Measurements from ENCODE around the gene MCC. TPM values are rescaled to one million over a fixed set of nuclear protein-coding genes. Genes with fewer than 3 reads are reported as not detected.

The MCC gene
- total RNA-seq, 1 donor from 2014 or later, result 18.9 TPM

- H3K36me3 Mint-ChIP-seq (ENCODE audit: insufficient read depth), result no peaks in the 10 kb centered on the region
- H3K4me3 Mint-ChIP-seq (ENCODE audit: low read depth), result no peak overlapping the region
- TF ChIP-seq CTCF (IDR thresholded peaks at IDR 0.05; ENCODE audit: unreplicated experiment), result no peak
- H3K27ac Mint-ChIP-seq, result no peak overlapping the region
- H3K9me3 Mint-ChIP-seq (ENCODE audit: low read depth), result no peaks in the 10 kb centered on the region
- no peaks in the 10 kb centered on the region for H3K27me3 Mint-ChIP-seq
- no peak for DNase-seq (ENCODE audit: low spot score, unreplicated experiment)
- peaks cover 27% of the 10 kb centered on the region for H3K4me1 Mint-ChIP-seq (ENCODE audit: low read depth)
These were observed 316.7 kb downstream of the MCC start for GRCh38 chr5:113171520-113171919.

DNA sequence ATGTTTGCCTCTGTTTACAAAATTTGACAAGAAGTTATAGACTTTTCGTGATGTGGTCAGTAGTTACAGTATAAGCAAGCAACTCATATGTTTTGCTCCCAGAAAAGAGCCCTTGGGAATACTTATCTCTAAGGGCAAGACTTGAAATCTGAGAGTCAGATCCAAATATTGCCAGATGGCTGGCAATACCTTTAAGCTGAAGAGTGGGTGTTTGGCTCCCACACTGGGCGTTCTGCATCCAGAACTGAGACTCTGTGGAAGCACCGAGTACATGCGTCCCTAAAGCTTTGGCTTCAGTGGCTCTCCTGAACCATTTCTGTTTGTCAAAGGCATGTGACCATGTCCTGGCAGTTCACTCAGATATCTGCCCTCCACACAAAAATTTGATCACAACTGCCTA is 317.5 kb downstream of the MCC start:
- no peak for DNase-seq (ENCODE audit: low spot score, unreplicated experiment)
- Mint-ChIP-seq H3K4me3 (ENCODE audit: low read depth) (no peak overlapping the region), H3K36me3 (ENCODE audit: insufficient read depth) (no peaks in the 10 kb centered on the region), H3K9me3 (ENCODE audit: low read depth) (no peaks in the 10 kb centered on the region), H3K4me1 (ENCODE audit: low read depth) (peaks cover 29% of the 10 kb centered on the region), H3K27ac (no peak overlapping the region), H3K27me3 (no peaks in the 10 kb centered on the region)
- TF ChIP-seq CTCF (IDR thresholded peaks at IDR 0.05; ENCODE audit: unreplicated experiment), result no peak

DNA sequence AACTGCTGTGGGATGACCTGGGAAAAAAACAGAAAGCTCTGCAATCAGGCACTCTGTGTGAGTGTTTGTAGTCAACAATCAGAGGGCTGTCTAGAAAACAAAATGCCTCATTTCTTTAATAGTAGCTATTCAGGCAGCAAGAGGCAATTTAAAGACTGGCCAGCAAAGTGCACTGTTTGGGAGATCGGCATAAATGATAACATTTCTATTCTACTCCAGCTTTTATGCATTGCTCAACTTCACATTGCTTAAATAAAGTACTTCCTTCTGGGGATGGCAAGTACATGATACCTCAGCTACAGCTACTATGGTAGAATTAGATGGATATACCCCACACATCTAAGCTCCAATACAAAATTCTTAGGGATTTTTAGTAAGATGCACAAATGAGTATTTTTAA is 318.5 kb downstream of the MCC start:
- no peak overlapping the region for H3K4me3 Mint-ChIP-seq (ENCODE audit: low read depth)
- H3K4me1 Mint-ChIP-seq (ENCODE audit: low read depth), result peaks cover 21% of the 10 kb centered on the region
- no peak for TF ChIP-seq CTCF (IDR thresholded peaks at IDR 0.05; ENCODE audit: unreplicated experiment)
- no peak overlapping the region for H3K27ac Mint-ChIP-seq
- no peaks in the 10 kb centered on the region for H3K36me3 Mint-ChIP-seq (ENCODE audit: insufficient read depth)
- DNase-seq (ENCODE audit: low spot score, unreplicated experiment), result no peak
- no peaks in the 10 kb centered on the region for H3K9me3 Mint-ChIP-seq (ENCODE audit: low read depth)
- H3K27me3 Mint-ChIP-seq, result no peaks in the 10 kb centered on the region

DNA sequence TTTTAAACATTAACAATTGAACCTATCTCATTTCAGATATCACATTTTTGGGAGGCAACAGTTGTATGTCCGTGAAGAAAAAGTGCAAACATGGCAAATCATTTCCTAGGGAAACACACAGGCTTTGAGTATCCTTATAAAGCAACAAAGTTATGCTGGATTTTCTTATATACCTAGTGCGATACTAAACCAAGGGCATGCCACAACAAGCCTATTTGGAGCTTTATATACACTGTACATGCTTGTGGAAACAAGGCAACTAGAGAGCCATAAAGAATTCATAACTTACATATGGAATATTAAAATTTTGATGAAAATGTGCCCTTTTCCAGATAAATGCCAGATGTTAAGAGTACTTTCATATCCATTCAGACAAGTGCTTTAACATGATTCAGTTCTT is 320.3 kb downstream of the MCC start:
- Mint-ChIP-seq H3K4me3 (ENCODE audit: low read depth) (no peak overlapping the region), H3K27ac (no peak overlapping the region), H3K27me3 (no peaks in the 10 kb centered on the region), H3K4me1 (ENCODE audit: low read depth) (peaks cover 17% of the 10 kb centered on the region), H3K9me3 (ENCODE audit: low read depth) (no peaks in the 10 kb centered on the region), H3K36me3 (ENCODE audit: insufficient read depth) (no peaks in the 10 kb centered on the region)
- no peak for DNase-seq (ENCODE audit: low spot score, unreplicated experiment)
- no peak for TF ChIP-seq CTCF (IDR thresholded peaks at IDR 0.05; ENCODE audit: unreplicated experiment)

DNA sequence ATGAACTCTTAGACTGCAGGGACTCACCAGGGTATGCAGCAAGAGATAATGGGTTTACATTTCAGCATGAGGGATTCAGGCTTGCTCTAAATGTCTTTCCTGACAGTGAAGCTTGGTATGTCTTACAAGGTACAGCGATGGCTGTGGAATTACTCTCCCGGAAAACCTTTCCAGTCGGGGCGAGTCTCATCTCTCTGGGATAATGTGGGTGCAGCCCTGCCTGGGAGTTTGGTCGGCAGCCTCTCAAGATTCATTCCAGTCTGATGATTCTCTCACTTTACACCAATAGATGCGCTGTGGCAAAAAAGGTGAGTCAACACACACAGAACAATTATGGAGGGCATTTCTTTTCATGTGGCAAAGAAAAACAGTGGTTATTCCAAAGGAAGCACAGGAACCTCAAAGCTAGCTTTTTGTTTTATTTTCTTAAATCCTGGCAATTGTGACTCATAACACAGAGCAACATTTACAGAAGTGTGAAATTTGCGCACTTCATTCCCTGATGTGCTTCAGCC is 321.3 kb downstream of the MCC start:
- Mint-ChIP-seq H3K4me1 (ENCODE audit: low read depth) (peaks cover 21% of the 10 kb centered on the region), H3K27me3 (no peaks in the 10 kb centered on the region), H3K27ac (no peak overlapping the region), H3K36me3 (ENCODE audit: insufficient read depth) (no peaks in the 10 kb centered on the region), H3K9me3 (ENCODE audit: low read depth) (no peaks in the 10 kb centered on the region), H3K4me3 (ENCODE audit: low read depth) (no peak overlapping the region)
- TF ChIP-seq CTCF (IDR thresholded peaks at IDR 0.05; ENCODE audit: unreplicated experiment), result no peak
- DNase-seq (ENCODE audit: low spot score, unreplicated experiment), result no peak

All from progenitor cell of endocrine pancreas (in vitro differentiated cells).